Keratinocyte (primary cell): Measurements from ENCODE around the gene SCUBE2.
"Not testable (repeated sequence)": the region's sequence is repeated elsewhere in the genome, so short reads cannot be mapped to it uniquely, and the experiment has no call there.

Experiments
- EZH2 ChIP-seq: IDR thresholded peaks from one replicate; pipeline ENCODE4 v1.6.1; 2012; ENCODE audit warnings: inconsistent platforms, mild to moderate bottlenecking, low read length, moderate library complexity
- TF ChIP-seq, protein P1 (sequence below), 3 experiments: IDR thresholded peaks in 1 of 3; conservative IDR thresholded peaks in 1 of 3; optimal IDR thresholded peaks in 1 of 3; 2 replicates in 2 of 3; 3 replicates in 1 of 3; pipeline versions ENCODE3 to v1.5.1; 2011; ENCODE audit warnings: low read length in 3 of 3, mild to moderate bottlenecking in 3 of 3, moderate library complexity in 2 of 3, control low read depth in 1 of 3, inconsistent platforms in 1 of 3; ENCODE audit not compliant: insufficient read depth in 2 of 3; ENCODE audit errors: extremely low read depth in 1 of 3

DNA sequence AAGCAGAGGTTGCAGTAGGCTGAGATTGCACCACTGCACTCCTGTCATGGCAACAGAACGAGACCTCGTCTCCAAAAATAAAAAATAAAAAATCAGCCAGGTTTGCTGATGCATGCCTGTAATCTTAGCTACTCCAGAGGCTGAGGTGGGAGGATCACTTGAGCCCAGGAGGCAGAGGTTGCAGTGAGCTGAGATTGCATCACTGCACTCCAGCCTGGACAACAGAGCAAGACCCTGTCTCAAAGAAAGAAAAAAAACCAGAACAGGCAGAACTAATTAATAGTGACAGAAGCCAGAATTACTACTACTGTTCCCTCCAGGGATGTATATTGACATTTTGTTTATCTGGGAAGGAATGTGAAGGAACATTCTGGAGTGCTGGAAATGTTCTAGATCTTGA lies 7.1 kb upstream of the SCUBE2 start:
- TF ChIP-seq, protein P1, sequence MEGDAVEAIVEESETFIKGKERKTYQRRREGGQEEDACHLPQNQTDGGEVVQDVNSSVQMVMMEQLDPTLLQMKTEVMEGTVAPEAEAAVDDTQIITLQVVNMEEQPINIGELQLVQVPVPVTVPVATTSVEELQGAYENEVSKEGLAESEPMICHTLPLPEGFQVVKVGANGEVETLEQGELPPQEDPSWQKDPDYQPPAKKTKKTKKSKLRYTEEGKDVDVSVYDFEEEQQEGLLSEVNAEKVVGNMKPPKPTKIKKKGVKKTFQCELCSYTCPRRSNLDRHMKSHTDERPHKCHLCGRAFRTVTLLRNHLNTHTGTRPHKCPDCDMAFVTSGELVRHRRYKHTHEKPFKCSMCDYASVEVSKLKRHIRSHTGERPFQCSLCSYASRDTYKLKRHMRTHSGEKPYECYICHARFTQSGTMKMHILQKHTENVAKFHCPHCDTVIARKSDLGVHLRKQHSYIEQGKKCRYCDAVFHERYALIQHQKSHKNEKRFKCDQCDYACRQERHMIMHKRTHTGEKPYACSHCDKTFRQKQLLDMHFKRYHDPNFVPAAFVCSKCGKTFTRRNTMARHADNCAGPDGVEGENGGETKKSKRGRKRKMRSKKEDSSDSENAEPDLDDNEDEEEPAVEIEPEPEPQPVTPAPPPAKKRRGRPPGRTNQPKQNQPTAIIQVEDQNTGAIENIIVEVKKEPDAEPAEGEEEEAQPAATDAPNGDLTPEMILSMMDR (optimal IDR thresholded peaks at IDR 0.05 in 1 of 3, IDR thresholded peaks at IDR 0.05 in 1 of 3, conservative IDR thresholded peaks at IDR 0.05 in 1 of 3; ENCODE audit: extremely low read depth in 1 of 3, insufficient read depth in 2 of 3, low read length in 3 of 3): not testable (repeated sequence)
- TF ChIP-seq EZH2: not testable (repeated sequence)
